A549 treated with AZD9567 at 1 μM for 4 hours (cell line): Measurements from ENCODE around the gene SAT1. TPM values are rescaled to one million over a fixed set of nuclear protein-coding genes. Genes with fewer than 3 reads are reported as not detected.

Experiments
- total RNA-seq: library from RNA; stranded (reverse); fragments of 200-300 nt; extraction: Qiagen RNA extraction; gene quantifications from 5 replicates; pipeline ENCODE4 v1.2.3, GENCODE V29; 2022; ENCODE audit not compliant: insufficient read depth

SAT1 gene
- total RNA-seq = 346 to 445 TPM (median 409 TPM) in 5 replicates

DNA sequence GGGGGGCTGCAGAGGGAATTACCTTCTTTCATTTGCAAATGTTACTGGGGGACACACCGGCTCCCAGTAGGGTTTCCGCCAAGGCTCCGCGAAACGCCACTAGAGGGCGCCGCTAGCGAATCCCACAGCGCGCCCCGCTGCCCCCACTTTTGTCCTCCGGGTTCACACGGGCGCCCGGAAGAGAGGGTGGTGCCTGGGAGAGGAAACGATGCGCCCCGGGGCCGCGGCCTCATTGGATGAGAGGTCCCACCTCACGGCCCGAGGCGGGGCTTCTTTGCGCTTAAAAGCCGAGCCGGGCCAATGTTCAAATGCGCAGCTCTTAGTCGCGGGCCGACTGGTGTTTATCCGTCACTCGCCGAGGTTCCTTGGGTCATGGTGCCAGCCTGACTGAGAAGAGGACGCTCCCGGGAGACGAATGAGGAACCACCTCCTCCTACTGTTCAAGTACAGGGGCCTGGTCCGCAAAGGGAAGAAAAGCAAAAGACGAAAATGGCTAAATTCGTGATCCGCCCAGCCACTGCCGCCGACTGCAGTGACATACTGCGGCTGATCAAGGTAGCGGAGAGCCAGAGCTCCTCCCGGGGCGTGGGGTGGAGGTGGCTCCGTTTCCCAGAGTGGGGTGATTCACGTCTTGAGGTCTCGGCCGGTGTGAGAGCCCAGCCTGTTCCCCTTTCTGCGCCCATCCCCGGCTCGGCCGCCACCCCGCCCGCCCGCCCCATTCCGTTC is at the start of gene SAT1:
Gene SAT1, plus strand, starts transcription at position 311 of the 726 bp plus-strand sequence. Its CDS starts 179 bp downstream, at position 490.

DNA sequence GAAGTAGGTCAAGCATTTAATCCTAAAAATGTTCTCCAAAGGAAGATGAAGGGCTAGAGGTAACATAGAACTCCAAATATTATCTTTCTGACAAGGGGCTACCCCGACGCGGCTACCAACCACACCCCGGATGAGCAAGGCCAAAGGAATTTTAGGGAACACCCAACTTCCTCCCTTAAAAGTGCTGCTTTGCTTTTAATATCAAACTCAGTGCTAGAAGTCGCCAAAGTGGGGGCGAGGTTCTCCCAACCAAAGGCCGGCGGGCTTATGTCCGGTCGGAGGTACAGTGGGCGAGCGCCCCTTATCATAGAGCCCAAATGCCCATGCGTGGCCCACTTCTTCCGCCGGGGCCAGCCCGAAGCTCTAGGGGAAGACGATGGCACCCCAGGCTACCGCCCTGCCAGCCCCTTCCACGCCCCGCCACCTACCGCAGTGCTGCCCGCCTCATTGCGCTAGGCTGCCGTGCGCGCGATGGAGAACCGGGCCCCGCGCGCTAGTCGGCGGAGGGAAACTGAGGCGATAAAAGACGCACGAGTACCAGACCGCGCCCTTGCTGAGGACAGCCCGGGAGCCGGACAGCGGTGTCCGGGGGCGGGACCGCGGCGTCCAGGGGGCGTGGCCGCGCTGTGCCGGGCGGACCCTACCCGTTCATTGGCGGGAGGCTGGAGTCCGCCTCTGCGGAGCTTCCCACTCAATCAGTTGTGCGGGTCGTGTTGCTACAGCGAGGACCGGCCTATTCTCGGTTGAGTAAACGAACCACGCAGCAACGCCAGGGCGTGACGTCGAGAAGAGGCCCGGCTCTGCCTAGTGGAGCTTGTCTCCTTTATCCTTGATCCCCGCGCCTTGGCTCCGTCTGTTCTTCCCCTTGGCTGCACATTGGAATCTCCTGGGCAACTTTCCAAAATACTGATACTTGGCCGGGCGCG is 40.0 kb upstream of the SAT1 start, which contains the start of gene ACOT9:
Gene ACOT9, minus strand, starts transcription at position 580 of the 926 bp plus-strand sequence. Its CDS starts 132 bp downstream, at position 448.

Other genes with a start within 250 kb of the SAT1 start
- gene PRDX4, start 115.7 kb upstream of the SAT1 start, total RNA-seq = 198 to 284 TPM (median 279 TPM) in 5 replicates
- 93.9 to 98.5 TPM (median 97.2 TPM) in 5 replicates for gene ACOT9, start 39.9 kb upstream of the SAT1 start, total RNA-seq
- gene APOO, start 124.8 kb downstream of the SAT1 start, total RNA-seq = 24.5 to 38.3 TPM (median 30.7 TPM) in 5 replicates
- gene CXorf58, start 124.8 kb downstream of the SAT1 start, total RNA-seq = 0.06 to 0.17 TPM (median 0.13 TPM) in 3 of 5 replicates, not detected in the others
- 3.5 to 4.5 TPM (median 4.2 TPM) in 5 replicates for gene KLHL15, start 244.0 kb downstream of the SAT1 start, total RNA-seq